ENCODE data around the gene CLDN19. TPM values are rescaled to one million over a fixed set of nuclear protein-coding genes. Genes with fewer than 3 reads are reported as not detected.
"Not testable (repeated sequence)": the region's sequence is repeated elsewhere in the genome, so short reads cannot be mapped to it uniquely, and the experiment has no call there.

Gene CLDN19
- total RNA-seq, 1 experiment from 2014 or later, result 0.05 TPM

GRCh38 chr1:42752284-42752683 lies 12.2 kb upstream of the CLDN19 start:
- H3K9me3 ChIP-seq (ENCODE audit: control insufficient read depth, insufficient read depth, low read depth, low read length), result no peaks in the 10 kb centered on the region
- peaks cover 24% of the 10 kb centered on the region for H3K36me3 ChIP-seq (ENCODE audit: control insufficient read depth, insufficient read depth, low read length)
- H3K27me3 ChIP-seq (ENCODE audit: control insufficient read depth, insufficient read depth, low read length), result no peaks in the 10 kb centered on the region
- ATAC-seq (no peak), DNase-seq (ENCODE audit: low read depth, low spot score) (no peak)
- H3K4me3 ChIP-seq (ENCODE audit: low read depth in 2 of 2, low read length in 2 of 2), result no peak overlapping the region
- no TSS peak for BruUV-seq (replicated peaks)
- ChIA-PET CTCF (interaction anchor here (1.1 kb wide), 1 partner anchor 14 kb away, joined by 3 read pairs; the partner anchor contains the start of gene P3H1), POLR2A (interaction anchor here (0.6 kb wide), 1 partner anchor 289 kb away, joined by 3 read pairs; the partner anchor contains the start of gene CCDC30)
- H3K4me1 ChIP-seq (ENCODE audit: control insufficient read depth, insufficient read depth, low read length), result no peaks in the 10 kb centered on the region
- no peak overlapping the region for H3K27ac ChIP-seq (ENCODE audit: low read length)
- in situ Hi-C loops (cut with HindIII; ENCODE audit: low pct_unique_long_range_greater_than_20kb, low sequenced_read_pairs), result no loop called here
- intact Hi-C loops (cut with micrococcal nuclease; ENCODE audit: unreplicated experiment), result no loop called here
- TF ChIP-seq REST (IDR thresholded peaks at IDR 0.05; ENCODE audit: insufficient read depth in 1 of 2, low read depth in 2 of 2, low read length in 1 of 2) (no peak), SIN3A (IDR thresholded peaks at IDR 0.05; ENCODE audit: borderline replicate concordance, insufficient read depth, low read depth, low read length) (no peak), POLR2AphosphoS5 (IDR thresholded peaks at IDR 0.05; ENCODE audit: low read depth, low read length) (no peak), TCF7L2 (IDR thresholded peaks at IDR 0.05; ENCODE audit: low read depth, low read length) (no peak), CTCF (IDR thresholded peaks at IDR 0.05) (no peak)

GRCh38 chr1:42751511-42752070 lies 11.6 kb upstream of the CLDN19 start:
- intact Hi-C loops (cut with micrococcal nuclease; ENCODE audit: unreplicated experiment); ATAC-seq; in situ Hi-C loops (cut with HindIII; ENCODE audit: low pct_unique_long_range_greater_than_20kb, low sequenced_read_pairs); H3K4me1 ChIP-seq (ENCODE audit: control insufficient read depth, insufficient read depth, low read length); H3K27ac ChIP-seq (ENCODE audit: low read length); H3K9me3 ChIP-seq (ENCODE audit: control insufficient read depth, insufficient read depth, low read depth, low read length); BruUV-seq (replicated peaks); H3K4me3 ChIP-seq (ENCODE audit: low read depth in 2 of 2, low read length in 2 of 2); DNase-seq (ENCODE audit: low read depth, low spot score); H3K27me3 ChIP-seq (ENCODE audit: control insufficient read depth, insufficient read depth, low read length): not testable (repeated sequence)
- CTCF ChIA-PET, result interaction anchor here (1.1 kb wide), 1 partner anchor 15 kb away, joined by 3 read pairs; the partner anchor contains the start of gene P3H1
- H3K36me3 ChIP-seq (ENCODE audit: control insufficient read depth, insufficient read depth, low read length), result peaks cover 21% of the 10 kb centered on the region
- POLR2A ChIA-PET, result interaction anchor here (0.6 kb wide), 1 partner anchor 289 kb away, joined by 3 read pairs; the partner anchor contains the start of gene CCDC30

GRCh38 chr1:42750041-42750440 lies 10.0 kb upstream of the CLDN19 start:
- Histone ChIP-seq H3K9me3 (ENCODE audit: control insufficient read depth, insufficient read depth, low read depth, low read length) (no peaks in the 10 kb centered on the region), H3K27me3 (ENCODE audit: control insufficient read depth, insufficient read depth, low read length) (no peaks in the 10 kb centered on the region), H3K36me3 (ENCODE audit: control insufficient read depth, insufficient read depth, low read length) (peaks cover 13% of the 10 kb centered on the region), H3K27ac (ENCODE audit: low read length) (no peak overlapping the region), H3K4me3 (ENCODE audit: low read depth in 2 of 2, low read length in 2 of 2) (no peak overlapping the region), H3K4me1 (ENCODE audit: control insufficient read depth, insufficient read depth, low read length) (no peaks in the 10 kb centered on the region)
- DNase-seq (ENCODE audit: low read depth, low spot score) (no peak), ATAC-seq (no peak)
- CTCF ChIA-PET, result no interaction called here
- no TSS peak for BruUV-seq (replicated peaks)
- in situ Hi-C loops (cut with HindIII; ENCODE audit: low pct_unique_long_range_greater_than_20kb, low sequenced_read_pairs), result no loop called here
- TF ChIP-seq SIN3A (IDR thresholded peaks at IDR 0.05; ENCODE audit: borderline replicate concordance, insufficient read depth, low read depth, low read length), result no peak
- no peak for TF ChIP-seq POLR2AphosphoS5 (IDR thresholded peaks at IDR 0.05; ENCODE audit: low read depth, low read length)
- TF ChIP-seq REST (IDR thresholded peaks at IDR 0.05; ENCODE audit: insufficient read depth in 1 of 2, low read depth in 2 of 2, low read length in 1 of 2), result no peak
- no peak for TF ChIP-seq TCF7L2 (IDR thresholded peaks at IDR 0.05; ENCODE audit: low read depth, low read length)
- TF ChIP-seq CTCF (IDR thresholded peaks at IDR 0.05), result no peak
- POLR2A ChIA-PET, result no interaction called here
- intact Hi-C loops (cut with micrococcal nuclease; ENCODE audit: unreplicated experiment), result no loop called here
